Calu3 (cell line): ENCODE results near the gene CASQ1. TPM values are rescaled to one million over a fixed set of nuclear protein-coding genes. Genes with fewer than 3 reads are reported as not detected.

ENCODE experiments used
- BruUV-seq: library from RNA; stranded (reverse); fragments of 400-500 nt; replicated peaks from 2 replicates; lab custom pipeline; 2021; lab: Mats Ljungman, UMichigan
- CTCF ChIA-PET: fragments of 300-600 bp; sonication (Branson Sonifier 250); formaldehyde crosslinking; loops from one replicate; lab custom pipeline; 2022; ENCODE audit warnings: antibody characterized with exemption; lab: Charles Lee
- DNase-seq: peaks from one replicate; pipeline ENCODE4 v3.0.0; 2022
- H3K27ac Mint-ChIP-seq: one replicate; pipeline ENCODE4 v1.8.0; 2022; ENCODE audit warnings: mixed read lengths; ENCODE audit not compliant: unreplicated experiment
- H3K27me3 Mint-ChIP-seq: one replicate; pipeline ENCODE4 v1.8.0; 2022; ENCODE audit warnings: mixed read lengths; ENCODE audit not compliant: unreplicated experiment
- H3K36me3 Mint-ChIP-seq: one replicate; pipeline ENCODE4 v1.8.0; 2022; ENCODE audit warnings: mild to moderate bottlenecking, moderate library complexity, mixed read lengths; ENCODE audit not compliant: insufficient read depth, unreplicated experiment
- H3K4me1 Mint-ChIP-seq: one replicate; pipeline ENCODE4 v1.8.0; 2022; ENCODE audit warnings: mild to moderate bottlenecking, low read depth, mixed read lengths; ENCODE audit not compliant: unreplicated experiment
- H3K4me3 Mint-ChIP-seq: one replicate; pipeline ENCODE4 v1.8.0; 2022; ENCODE audit warnings: mild to moderate bottlenecking, low read depth, moderate library complexity, mixed read lengths; ENCODE audit not compliant: unreplicated experiment
- H3K9me3 Mint-ChIP-seq: one replicate; pipeline ENCODE4 v1.8.0; 2022; ENCODE audit warnings: low read depth, mixed read lengths; ENCODE audit not compliant: unreplicated experiment
- CTCF ChIP-seq: fragments of 200-600 bp; IDR thresholded peaks from one replicate; pipeline ENCODE4 v1.8.0; 2022; ENCODE audit warnings: antibody characterized with exemption; ENCODE audit not compliant: unreplicated experiment
- intact Hi-C: fragments of 100-400 bp; cut with micrococcal nuclease; formaldehyde crosslinking; loops from one replicate; pipeline ENCODE4 v1.10.0; 2022; ENCODE audit not compliant: unreplicated experiment
- total RNA-seq: library from RNA; stranded (reverse); gene quantifications from 2 replicates; pipeline ENCODE4 v1.2.3, GENCODE V29; 2022

CASQ1 gene
- total RNA-seq, 1 experiment from 2014 or later = not detected

GRCh38 chr1:160208557-160209320 lies 18.4 kb downstream of the CASQ1 start:
- intact Hi-C loops = no loop called here
- no TSS peak for BruUV-seq
- peaks cover 36% of the 10 kb centered on the region for H3K4me1 Mint-ChIP-seq
- TF ChIP-seq CTCF = no peak
- H3K27me3 Mint-ChIP-seq = no peaks in the 10 kb centered on the region
- DNase-seq = no peak
- no peak overlapping the region for H3K27ac Mint-ChIP-seq
- CTCF ChIA-PET = no interaction called here
- no peak overlapping the region for H3K4me3 Mint-ChIP-seq
- H3K36me3 Mint-ChIP-seq = peaks cover 85% of the 10 kb centered on the region
- no peaks in the 10 kb centered on the region for H3K9me3 Mint-ChIP-seq

- DNase-seq = no peak
- CTCF ChIA-PET = no interaction called here
- Mint-ChIP-seq H3K36me3 (peaks cover 78% of the 10 kb centered on the region), H3K27me3 (no peaks in the 10 kb centered on the region), H3K4me3 (no peak overlapping the region), H3K9me3 (no peaks in the 10 kb centered on the region), H3K27ac (no peak overlapping the region), H3K4me1 (peaks cover 29% of the 10 kb centered on the region)
- intact Hi-C loops = no loop called here
- no TSS peak for BruUV-seq
- no peak for TF ChIP-seq CTCF
These were observed 19.1 kb downstream of the CASQ1 start for GRCh38 chr1:160209321-160210046.

- Mint-ChIP-seq H3K4me1 (peaks cover 26% of the 10 kb centered on the region), H3K4me3 (no peak overlapping the region), H3K9me3 (no peaks in the 10 kb centered on the region), H3K27ac (no peak overlapping the region), H3K36me3 (peaks cover 76% of the 10 kb centered on the region), H3K27me3 (no peaks in the 10 kb centered on the region)
- intact Hi-C loops = no loop called here
- CTCF ChIA-PET = interaction anchor here (1.0 to 1.3 kb wide), 2 partner anchors 9 to 17 kb away, joined by 3 to 5 read pairs; no protein-coding TSS in a partner anchor
- no peak for TF ChIP-seq CTCF
- no peak for DNase-seq
- no TSS peak for BruUV-seq
These were observed 20.2 kb downstream of the CASQ1 start for GRCh38 chr1:160210561-160210960.

DNA sequence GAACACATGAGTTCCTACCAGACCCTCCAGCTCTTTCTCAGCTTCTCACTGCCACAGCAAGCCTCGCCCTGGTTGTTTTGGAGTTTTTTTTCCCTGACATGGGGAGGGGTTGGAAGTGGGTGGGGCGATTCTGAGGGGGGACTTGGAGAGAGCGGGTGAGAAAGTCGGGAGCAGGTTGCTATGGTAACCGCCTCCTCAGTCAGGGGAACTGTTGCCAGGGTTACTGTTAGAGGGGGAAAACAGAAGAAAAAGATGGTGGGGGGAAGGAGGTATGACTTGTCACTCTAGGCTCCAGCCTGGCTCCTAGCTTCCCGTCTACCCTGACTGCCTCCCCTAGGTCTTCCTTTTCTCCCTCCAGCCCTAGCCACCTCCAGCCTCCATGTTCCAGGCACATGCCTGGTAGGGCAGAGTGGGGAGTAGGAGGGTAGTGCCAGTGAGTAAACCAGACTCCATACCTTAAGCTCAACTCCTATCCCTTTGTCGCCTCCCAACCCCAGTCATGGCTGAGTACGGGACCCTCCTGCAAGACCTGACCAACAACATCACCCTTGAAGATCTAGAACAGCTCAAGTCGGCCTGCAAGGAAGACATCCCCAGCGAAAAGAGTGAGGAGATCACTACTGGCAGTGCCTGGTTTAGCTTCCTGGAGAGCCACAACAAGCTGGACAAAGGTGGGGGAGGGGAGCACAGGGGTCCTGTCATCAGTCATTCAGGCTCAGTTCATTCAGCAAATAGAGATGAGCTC lies 20.8 kb downstream of the CASQ1 start:
- intact Hi-C loops = no loop called here
- Mint-ChIP-seq H3K4me1 (peaks cover 23% of the 10 kb centered on the region), H3K27me3 (no peaks in the 10 kb centered on the region), H3K4me3 (no peak overlapping the region), H3K27ac (no peak overlapping the region), H3K9me3 (no peaks in the 10 kb centered on the region), H3K36me3 (peaks cover 74% of the 10 kb centered on the region)
- no peak for DNase-seq
- TF ChIP-seq CTCF = no peak
- BruUV-seq = no TSS peak
- CTCF ChIA-PET = interaction anchor here (1.0 to 1.3 kb wide), 2 partner anchors 8 to 18 kb away, joined by 3 to 5 read pairs; no protein-coding TSS in a partner anchor
